ENCODE results near the gene PTPRN2.
"Not testable (repeated sequence)": the region's sequence is repeated elsewhere in the genome, so short reads cannot be mapped to it uniquely, and the experiment has no call there.

PTPRN2 gene

DNA sequence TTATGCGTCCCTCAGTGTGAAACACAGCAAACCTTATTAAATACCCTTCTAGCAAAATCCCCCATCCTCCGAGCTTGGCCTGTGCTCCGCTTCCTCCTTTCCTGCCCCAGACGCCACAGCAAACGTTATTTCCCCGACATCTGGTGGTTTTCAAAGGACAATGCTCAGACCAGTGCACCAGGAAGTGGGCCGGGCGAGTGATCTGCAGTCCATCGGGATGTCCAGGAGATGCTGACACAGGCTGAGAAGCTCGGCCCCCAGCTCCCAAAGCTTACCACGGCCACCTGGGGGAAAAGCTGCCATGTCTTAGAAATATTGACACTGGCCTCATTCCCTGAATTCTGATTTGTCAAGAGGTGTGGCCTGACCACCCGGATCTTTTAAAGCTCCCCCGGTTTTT is 129.5 kb downstream of the PTPRN2 start:
- DNase-seq = no peak

DNA sequence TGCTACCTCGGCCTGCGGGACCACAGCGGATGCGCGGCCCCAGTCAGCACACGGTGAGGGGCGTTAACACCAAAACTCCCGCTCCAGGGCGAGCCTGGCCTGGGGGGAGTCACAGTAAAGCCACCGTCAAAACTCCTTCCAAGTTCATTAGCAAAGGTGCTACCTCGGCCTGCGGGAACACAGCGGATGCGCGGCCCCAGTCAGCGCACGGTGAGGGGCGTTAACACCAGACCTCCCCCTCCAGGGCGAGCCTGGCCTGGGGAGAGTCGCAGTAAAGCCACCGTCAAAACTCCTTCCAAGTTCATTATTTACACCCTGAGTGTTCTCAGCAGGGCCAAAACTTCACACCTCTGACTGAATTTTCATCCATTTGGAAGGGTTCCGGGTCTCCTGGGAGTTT is 130.0 kb downstream of the PTPRN2 start:
- not testable (repeated sequence) for DNase-seq

GRCh38 chr7:158454631-158455030 is 133.0 kb downstream of the PTPRN2 start:
- DNase-seq = no peak

DNA sequence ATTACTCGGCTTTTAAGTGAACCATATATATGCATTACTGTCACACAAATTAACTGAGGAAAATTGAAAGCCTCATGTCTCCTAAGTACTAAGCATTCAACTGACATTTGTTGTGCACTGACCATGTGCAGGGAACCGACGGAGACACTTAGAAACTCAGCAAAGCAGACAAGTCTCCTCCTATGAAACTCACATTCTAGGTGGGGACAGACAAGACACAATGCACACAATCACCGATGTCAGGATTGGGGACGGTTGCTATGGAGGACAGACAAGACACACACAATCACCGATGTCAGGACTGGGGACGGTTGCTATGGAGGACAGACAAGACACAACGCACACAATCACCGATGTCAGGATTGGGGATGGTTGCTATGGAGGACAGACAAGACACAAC is 134.0 kb downstream of the PTPRN2 start:
- DNase-seq = no peak

DNA sequence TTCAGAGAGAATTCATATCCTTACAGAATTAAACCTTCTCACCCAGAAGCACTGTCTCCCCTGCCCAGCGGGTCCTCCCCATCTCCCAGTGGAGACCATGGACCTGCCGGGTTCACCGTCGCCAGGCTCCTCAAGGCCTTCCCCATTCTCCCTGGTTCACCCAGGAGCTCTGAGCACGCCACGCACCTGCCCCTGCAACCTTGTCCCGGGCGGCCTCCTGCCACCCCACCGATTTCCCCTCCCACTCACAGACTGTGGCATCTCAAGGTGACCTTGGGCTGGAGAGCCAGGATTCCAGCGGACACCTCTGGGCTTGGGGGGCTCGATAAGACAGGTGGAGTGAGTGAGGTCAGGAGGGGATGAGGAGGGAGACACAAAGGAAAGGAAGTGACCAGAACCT is 135.3 kb downstream of the PTPRN2 start:
- no peak for DNase-seq

DNA sequence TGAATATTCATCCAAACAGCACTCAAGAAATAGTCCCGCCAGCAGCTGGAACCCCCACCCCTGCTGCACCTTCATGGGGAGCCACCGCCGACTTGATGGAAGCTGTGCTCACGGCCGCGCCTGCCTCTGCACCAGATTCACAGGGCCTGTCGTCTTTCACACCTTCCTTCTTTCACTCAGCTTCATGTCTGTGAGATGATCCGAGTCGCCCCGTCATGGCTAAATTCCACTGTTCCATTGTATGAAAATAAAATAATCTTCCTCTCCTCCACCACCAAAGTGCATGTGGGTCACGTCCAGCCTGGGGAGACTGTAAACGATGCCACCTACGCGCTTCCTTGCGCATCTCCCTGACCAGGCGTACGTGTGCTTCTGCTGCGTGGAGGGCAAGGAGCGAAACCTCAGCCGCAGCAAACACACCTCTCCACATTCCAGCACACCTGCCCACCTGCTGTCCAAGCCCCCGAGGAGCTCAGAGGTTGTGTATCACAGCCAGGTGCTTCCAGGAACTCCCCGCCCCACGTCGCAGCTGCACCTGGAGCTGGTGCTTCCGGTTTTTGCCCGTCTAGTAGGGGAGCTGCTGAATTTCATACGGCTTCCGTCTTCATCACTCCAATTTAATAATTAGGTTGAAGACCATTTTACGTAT is 137.0 kb downstream of the PTPRN2 start:
- no peak for DNase-seq

DNA sequence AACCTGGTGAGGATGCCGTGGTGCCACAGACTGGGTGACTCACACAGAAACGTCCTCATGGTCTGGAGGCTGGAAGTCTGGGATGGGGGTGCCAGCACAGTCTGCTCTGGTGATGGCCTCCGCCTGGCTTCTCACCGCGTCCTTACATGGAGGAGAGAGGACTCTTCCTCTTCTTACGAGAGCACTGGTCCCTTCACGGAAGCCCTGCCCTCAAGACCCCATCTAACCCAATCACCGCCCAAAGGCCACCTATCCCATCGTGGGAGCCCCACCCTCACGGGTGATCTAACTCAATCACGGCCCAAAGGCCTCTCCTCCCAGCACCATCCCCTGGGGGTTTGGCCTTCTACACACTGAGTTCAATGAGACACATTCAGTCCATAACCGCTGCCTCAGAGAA is 137.7 kb downstream of the PTPRN2 start:
- no peak for DNase-seq

- no peak for DNase-seq
Observed at GRCh38 chr7:158449266-158449665, 138.4 kb downstream of the PTPRN2 start.

DNA sequence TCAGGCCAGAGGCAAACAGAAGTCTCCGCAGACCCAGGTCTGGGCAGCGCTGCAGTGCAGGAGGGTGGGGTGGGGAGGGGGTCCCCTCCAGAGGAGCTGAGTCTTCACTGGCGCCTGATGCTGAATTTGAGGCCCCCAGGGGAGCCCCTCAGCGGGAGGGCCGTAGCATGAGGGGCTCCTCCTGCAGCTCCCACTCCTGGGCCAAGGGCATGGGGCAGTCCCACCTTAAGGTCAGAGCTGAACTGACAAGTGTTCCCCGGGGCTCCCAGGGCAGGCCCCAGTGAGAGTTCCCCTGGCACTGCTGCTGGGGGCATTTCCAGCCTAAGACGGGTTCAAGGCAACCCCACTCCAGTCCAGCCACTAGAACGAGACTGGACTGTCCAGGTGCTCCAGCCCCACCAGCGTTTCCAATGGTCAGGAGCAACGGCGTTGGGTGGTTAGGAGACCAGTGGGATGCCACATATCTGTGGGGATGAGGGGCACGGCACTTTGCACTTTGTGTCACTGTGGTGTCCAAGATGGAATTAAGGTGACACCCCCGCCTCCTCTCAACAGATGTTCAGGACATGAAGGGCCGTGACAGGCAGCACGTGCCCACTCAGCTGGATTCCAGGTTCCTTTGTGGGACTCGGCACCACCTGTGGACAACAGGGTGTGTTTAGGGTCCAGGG is 139.1 kb downstream of the PTPRN2 start:
- no peak for DNase-seq

DNA sequence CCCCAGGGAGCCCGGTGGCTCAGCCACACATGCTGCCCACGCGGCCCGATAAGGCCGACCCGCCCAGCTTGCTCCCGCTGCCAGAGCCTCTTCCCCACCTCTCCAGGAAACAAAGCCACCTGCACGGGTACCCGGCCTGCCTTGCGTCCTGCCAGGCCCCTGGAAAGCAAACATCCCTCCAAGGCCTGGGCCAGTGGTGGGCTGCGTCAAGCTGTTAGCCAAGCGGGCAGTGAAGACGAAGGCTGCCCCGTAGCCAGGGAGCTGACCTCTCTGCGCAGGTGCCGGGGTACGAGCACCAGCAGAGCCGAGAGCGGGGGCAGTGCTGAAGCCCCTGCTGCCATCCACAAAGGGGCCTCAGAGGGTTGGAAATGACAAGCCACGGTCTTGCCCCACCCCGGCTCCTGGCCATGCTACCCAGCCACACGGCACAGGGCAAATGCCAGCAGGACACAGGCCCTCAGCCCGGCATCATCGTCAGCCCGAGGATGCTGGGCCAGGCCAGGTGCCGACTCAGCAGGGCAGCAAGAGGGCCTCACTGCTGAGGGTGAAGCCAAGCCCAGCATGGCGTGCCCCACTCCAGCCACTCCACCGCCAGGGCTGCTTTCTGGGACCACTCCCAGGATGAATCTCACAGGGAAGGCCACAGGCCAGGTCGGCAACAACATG is 140.0 kb downstream of the PTPRN2 start:
- DNase-seq = no peak

DNA sequence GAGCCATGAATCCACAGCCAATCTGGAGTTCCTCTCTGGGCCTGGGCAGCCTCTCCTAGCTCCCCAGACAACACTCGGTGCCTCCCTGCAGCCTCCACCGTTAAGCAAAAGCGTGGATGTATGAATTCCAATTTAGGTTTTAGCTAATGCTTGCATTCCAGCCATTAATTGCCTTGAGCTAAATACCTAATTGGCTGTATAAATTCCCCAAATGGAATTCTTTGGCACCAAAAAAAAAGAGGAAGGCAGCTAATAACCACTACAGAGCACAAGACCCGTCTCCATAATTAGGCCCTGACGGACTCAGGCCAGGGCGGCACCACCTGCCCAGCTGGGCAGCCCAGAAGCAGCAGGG is 140.5 kb downstream of the PTPRN2 start:
- DNase-seq = no peak

- no peak for DNase-seq
Observed at GRCh38 chr7:158446706-158447105, 140.9 kb downstream of the PTPRN2 start.

- DNase-seq = no peak
Observed at GRCh38 chr7:158446281-158446680, 141.3 kb downstream of the PTPRN2 start.

- DNase-seq = no peak
Observed at GRCh38 chr7:158445421-158446175, 142.0 kb downstream of the PTPRN2 start.

DNA sequence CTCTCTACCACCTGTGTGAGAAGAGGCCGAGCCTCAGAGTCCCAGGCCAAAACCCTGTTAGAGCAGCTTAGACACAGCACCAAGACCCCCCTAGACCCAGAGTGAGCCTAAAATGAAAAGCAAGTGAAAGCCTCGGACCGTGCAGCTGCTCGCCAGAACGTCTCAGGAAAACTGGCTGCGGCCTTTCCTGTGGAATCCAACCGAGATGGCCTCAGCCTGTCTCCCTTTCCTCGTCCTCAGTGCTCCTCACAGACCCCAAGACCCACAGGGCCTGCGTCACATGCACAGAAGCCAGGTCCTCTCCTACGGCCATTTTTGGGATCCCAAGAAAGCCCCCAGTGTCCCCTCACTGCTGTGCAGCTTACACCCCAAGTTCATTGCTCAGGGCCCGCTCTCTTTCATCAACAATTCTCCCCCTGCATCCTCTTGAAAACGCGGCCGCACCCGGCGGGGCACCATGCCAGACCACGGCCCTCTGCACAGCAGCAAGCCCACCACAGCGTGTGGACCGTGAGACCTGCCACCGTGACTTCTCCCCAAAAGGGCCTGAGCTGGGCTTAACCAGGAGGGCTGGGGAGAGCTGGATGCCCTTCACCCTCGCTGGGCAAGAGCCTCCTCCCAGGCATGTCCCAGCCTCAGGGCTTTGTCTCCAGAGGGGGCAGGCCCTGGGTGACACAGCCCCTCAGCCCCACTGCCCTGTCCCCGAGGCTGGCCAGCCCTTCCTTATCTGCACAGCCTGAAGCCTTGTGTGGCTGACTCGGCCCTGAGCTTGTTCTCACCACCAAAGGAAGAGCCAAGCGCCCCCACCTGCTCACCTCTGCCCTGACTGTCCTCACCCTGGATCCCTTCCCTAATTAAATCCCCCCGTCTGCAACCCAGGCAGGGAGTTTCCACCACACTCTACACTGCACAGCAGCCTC is 142.9 kb downstream of the PTPRN2 start:
- no peak for DNase-seq

DNA sequence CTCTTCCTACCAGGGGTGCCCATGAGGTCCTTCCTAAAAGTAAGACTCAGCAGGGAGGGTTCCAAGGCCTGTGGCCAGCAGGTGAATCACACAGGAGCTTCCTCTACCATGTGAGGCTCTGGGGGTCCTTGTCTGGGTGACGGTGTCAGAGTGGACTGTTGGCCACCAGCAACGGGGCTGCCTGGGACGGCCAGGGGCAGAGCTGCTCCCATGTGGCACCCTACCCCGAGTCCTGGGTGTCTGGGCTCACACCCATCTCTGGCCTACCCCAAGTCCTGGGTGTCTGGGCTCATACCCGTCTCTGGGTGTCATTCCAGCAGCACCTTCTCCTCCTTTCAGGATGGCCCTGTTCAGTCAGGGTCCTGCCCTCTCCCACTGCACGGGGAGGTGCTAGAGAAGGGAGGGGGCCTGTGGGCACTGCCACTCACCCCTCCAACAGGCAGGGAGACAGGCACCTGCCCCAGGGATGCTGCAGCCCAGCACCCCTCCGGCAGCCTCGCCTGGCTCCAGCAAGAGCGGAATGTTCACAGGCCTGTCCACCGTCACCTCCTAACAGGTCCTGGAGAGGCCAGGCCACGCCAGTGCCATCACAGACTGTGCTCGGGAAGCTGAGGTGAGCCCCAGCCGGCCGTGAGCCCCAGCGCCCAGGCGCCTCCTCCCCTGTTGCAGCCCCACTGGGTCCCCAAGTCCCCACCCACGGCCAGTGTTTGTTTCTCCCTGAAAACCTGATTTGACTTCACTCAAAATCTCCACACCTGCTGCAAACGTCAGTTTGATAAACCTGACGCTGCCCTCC is 143.7 kb downstream of the PTPRN2 start:
- DNase-seq = no peak

GRCh38 chr7:158443014-158443687 is 144.5 kb downstream of the PTPRN2 start:
- DNase-seq = no peak

DNA sequence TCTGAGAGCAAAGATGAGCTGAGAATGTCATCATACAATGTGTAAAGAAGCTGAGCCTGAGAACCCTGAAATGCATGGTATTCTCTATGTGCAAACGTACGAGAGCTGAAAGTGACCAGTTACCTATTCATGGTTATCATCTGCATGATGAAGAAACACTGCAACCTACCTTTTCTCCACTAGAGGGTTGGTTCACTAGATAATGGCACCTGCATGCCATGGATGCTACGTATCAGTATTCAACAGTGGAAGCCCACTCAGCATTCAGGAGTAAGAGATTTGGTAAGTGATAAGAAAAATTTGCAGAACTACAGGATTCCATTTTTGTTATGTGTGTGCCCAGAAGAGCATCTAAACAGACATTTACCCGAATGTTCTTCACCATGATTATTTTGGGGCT is 145.4 kb downstream of the PTPRN2 start:
- DNase-seq = no peak

DNA sequence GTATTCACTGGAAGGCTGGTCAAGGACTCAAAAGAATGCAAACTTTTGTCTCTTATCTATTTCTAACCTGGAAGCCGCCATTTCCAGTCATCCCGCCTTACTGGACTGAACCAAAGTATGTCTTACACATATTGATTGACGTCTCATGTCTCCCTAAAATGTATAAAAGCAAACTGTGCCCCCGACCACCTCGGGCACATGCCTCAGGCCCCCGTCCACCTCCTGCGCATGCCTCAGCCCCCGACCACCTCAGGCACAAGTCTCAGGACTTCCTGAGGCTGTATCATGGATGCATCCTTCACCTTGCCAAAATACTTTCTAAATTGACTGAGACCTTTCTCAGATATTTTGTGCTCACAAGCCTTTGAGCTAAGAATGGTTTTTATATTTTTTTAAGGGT is 148.6 kb downstream of the PTPRN2 start:
- no peak for DNase-seq

GRCh38 chr7:158432369-158433341 is 155.0 kb downstream of the PTPRN2 start:
- DNase-seq = no peak
